ENCODE measurements around the gene ACP4.
"Not testable (repeated sequence)": the region's sequence is repeated elsewhere in the genome, so short reads cannot be mapped to it uniquely, and the experiment has no call there.

GRCh38 chr19:50773454-50773853, 16.8 kb upstream of the ACP4 start:
- TF ChIP-seq CTCF (IDR thresholded peaks at IDR 0.05; ENCODE audit: low read length); EZH2 (IDR thresholded peaks at IDR 0.05; ENCODE audit: borderline replicate concordance, low read length): not testable (repeated sequence)

All from OCI-LY1 (cell line).